Esophagus muscularis mucosa (tissue), 4 donors: Measurements from ENCODE around the gene PER3. TPM values are rescaled to one million over a fixed set of nuclear protein-coding genes. Genes with fewer than 3 reads are reported as not detected.

ENCODE experiments used
- DNase-seq: peaks from one replicate; pipeline ENCODE4 v3.0.0-alpha.2; 2017; ENCODE audit errors: extremely low spot score
- H3K27ac ChIP-seq, 4 donors: fragments of 200-600 bp; sonication (generic); replicated peaks in 1 of 4; 1 replicate in 3 of 4; 2 replicates in 1 of 4; pipeline ENCODE4 v1.5.1; 2016 to 2019; ENCODE audit warnings: mild to moderate bottlenecking in 1 of 4
- H3K27me3 ChIP-seq, 4 donors: fragments of 200-600 bp; sonication (generic); one replicate each; pipeline versions ENCODE4 v1.5.1 to v1.6.0; 2016 to 2019
- H3K36me3 ChIP-seq, 4 donors: fragments of 200-600 bp; sonication (generic); one replicate each; pipeline ENCODE4 v1.5.1; 2016 to 2019
- H3K4me1 ChIP-seq, 4 donors: fragments of 200-600 bp; sonication (generic); one replicate each; pipeline ENCODE4 v1.5.1; 2016 to 2019
- H3K4me3 ChIP-seq, 4 donors: fragments of 200-600 bp; sonication (generic); 1 replicate in 2 of 4; 2 replicates in 2 of 4; pipeline ENCODE4 v1.5.1; 2016 to 2019; ENCODE audit warnings: mild to moderate bottlenecking in 4 of 4, moderate library complexity in 1 of 4
- H3K9me3 ChIP-seq, 4 donors: fragments of 200-600 bp; sonication (generic); 1 replicate in 3 of 4; 2 replicates in 1 of 4; pipeline ENCODE4 v1.5.1; 2016 to 2019
- EP300 ChIP-seq: sonication (generic); formaldehyde crosslinking; IDR thresholded peaks from one replicate; pipeline ENCODE4 v1.6.1; 2017; ENCODE audit warnings: antibody characterized with exemption
- POLR2A ChIP-seq: fragments of 450-650 bp; IDR thresholded peaks from one replicate; pipeline ENCODE4 v1.6.1; 2017; ENCODE audit warnings: antibody characterized with exemption, moderate library complexity, mild to moderate bottlenecking, low read depth
- POLR2AphosphoS5 ChIP-seq, 2 donors: sonication (generic); formaldehyde crosslinking; IDR thresholded peaks; one replicate each; pipeline ENCODE4 v1.6.1; 2017; ENCODE audit warnings: antibody characterized with exemption in 2 of 2
- WGBS: methylation state at CpG from one replicate; pipeline ENCODE4 v1.1.5; 2018; 5-methylcytosine and 5-hydroxymethylcytosine counted together
- intact Hi-C: fragments of 100-400 bp; cut with DNase I; formaldehyde crosslinking; loops from one replicate; pipeline ENCODE4 v1.15.1; 2023
- total RNA-seq, 4 donors: library from RNA; depleted of rRNA; stranded (reverse); fragments of >200 nt; gene quantifications; one replicate each; pipeline versions ENCODE4 v1.1.0 to v1.2.1, GENCODE V29; 2016
- TF ChIP-seq, protein P1 (sequence below), 3 experiments: fragments of 200-600 bp in 2 of 3; fragments of 450-650 bp in 1 of 3; sonication (generic) in 2 of 3; IDR thresholded peaks; one replicate each; pipeline ENCODE4 v1.5.1; 2017 to 2019; ENCODE audit warnings: antibody characterized with exemption in 3 of 3, mild to moderate bottlenecking in 2 of 3, moderate library complexity in 1 of 3

PER3 gene
- total RNA-seq, 4 donors from 2014 or later, result 25.8 to 45.8 (median 42.6) TPM

GRCh38 chr1:7888248-7889081 lies 104.4 kb downstream of the PER3 start:
- no peak for DNase-seq
- intact Hi-C loops, result no loop called here
- H3K27ac ChIP-seq, result no peak overlapping the region
- H3K4me1 ChIP-seq, result peaks cover 0 to under 1% (median 0%) of the 10 kb centered on the region in 4 donors
- no peak for TF ChIP-seq POLR2AphosphoS5 (IDR thresholded peaks at IDR 0.05)
- TF ChIP-seq POLR2A, result no peak
- no peak for TF ChIP-seq EP300
- TF ChIP-seq, protein P1, sequence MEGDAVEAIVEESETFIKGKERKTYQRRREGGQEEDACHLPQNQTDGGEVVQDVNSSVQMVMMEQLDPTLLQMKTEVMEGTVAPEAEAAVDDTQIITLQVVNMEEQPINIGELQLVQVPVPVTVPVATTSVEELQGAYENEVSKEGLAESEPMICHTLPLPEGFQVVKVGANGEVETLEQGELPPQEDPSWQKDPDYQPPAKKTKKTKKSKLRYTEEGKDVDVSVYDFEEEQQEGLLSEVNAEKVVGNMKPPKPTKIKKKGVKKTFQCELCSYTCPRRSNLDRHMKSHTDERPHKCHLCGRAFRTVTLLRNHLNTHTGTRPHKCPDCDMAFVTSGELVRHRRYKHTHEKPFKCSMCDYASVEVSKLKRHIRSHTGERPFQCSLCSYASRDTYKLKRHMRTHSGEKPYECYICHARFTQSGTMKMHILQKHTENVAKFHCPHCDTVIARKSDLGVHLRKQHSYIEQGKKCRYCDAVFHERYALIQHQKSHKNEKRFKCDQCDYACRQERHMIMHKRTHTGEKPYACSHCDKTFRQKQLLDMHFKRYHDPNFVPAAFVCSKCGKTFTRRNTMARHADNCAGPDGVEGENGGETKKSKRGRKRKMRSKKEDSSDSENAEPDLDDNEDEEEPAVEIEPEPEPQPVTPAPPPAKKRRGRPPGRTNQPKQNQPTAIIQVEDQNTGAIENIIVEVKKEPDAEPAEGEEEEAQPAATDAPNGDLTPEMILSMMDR (IDR thresholded peaks at IDR 0.05), result no peak
- H3K4me3 ChIP-seq, result no peak overlapping the region
- WGBS, result 73% methylated on average over 9 of the region's 9 CpGs
- no peaks in the 10 kb centered on the region for H3K36me3 ChIP-seq
- H3K9me3 ChIP-seq, result no peaks in the 10 kb centered on the region
- H3K27me3 ChIP-seq, result peaks cover 0 to 52% (median 6%) of the 10 kb centered on the region in 4 donors

DNA sequence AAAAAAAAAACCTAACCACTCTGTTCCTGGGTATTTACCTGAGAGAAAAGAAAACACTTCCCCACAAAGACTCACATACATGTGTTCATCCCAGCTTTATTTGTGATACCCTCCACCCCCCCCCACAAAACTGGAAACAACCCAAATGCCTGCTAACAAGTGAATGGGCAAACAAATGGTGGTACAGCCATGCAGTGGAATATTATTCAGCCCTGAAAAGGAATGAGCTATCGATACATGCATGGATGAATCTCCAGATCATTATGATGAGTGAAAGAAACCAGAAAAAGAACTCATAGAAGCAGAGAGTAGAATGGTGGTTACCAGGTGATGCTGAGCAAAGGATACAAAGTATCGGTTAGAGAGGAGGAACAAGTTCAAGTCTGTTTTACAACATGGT lies 106.8 kb downstream of the PER3 start:
- peaks cover 0 to 44% (median 6%) of the 10 kb centered on the region in 4 donors for H3K27me3 ChIP-seq
- H3K36me3 ChIP-seq, result no peaks in the 10 kb centered on the region
- intact Hi-C loops, result no loop called here
- no peak for DNase-seq
- H3K4me3 ChIP-seq, result no peak overlapping the region
- H3K4me1 ChIP-seq, result peaks cover 0 to 7% (median 2%) of the 10 kb centered on the region in 4 donors
- no peak overlapping the region for H3K27ac ChIP-seq
- H3K9me3 ChIP-seq, result no peaks in the 10 kb centered on the region
- TF ChIP-seq POLR2A, result no peak
- TF ChIP-seq, protein P1 (IDR thresholded peaks at IDR 0.05), result no peak
- WGBS, result 98% methylated on average over 2 of the region's 2 CpGs

GRCh38 chr1:7891804-7892203 lies 107.7 kb downstream of the PER3 start:
- Histone ChIP-seq H3K4me3 (no peak overlapping the region), H3K4me1 (peaks cover 0 to 7% (median 2%) of the 10 kb centered on the region in 4 donors), H3K27ac (no peak overlapping the region), H3K9me3 (no peaks in the 10 kb centered on the region), H3K27me3 (peaks cover 0 to 35% (median 5%) of the 10 kb centered on the region in 4 donors), H3K36me3 (no peaks in the 10 kb centered on the region)
- no peak for DNase-seq
- WGBS, result 64% methylated on average over 9 of the region's 9 CpGs
- TF ChIP-seq, protein P1 (IDR thresholded peaks at IDR 0.05), result no peak
- no peak for TF ChIP-seq EP300
- TF ChIP-seq POLR2AphosphoS5 (IDR thresholded peaks at IDR 0.05), result no peak
- no peak for TF ChIP-seq POLR2A
- intact Hi-C loops, result no loop called here

- H3K27ac ChIP-seq, result no peak overlapping the region
- WGBS, result 78% methylated on average over 13 of the region's 13 CpGs
- no peaks in the 10 kb centered on the region for H3K36me3 ChIP-seq
- peaks cover 0 to 7% (median 2%) of the 10 kb centered on the region in 4 donors for H3K4me1 ChIP-seq
- no peak overlapping the region for H3K4me3 ChIP-seq
- peaks cover 0 to 20% (median 0%) of the 10 kb centered on the region in 4 donors for H3K27me3 ChIP-seq
- no peaks in the 10 kb centered on the region for H3K9me3 ChIP-seq
- intact Hi-C loops, result no loop called here
- no peak for DNase-seq
- no peak for TF ChIP-seq POLR2AphosphoS5 (IDR thresholded peaks at IDR 0.05)
- no peak for TF ChIP-seq POLR2A
- no peak for TF ChIP-seq EP300
- TF ChIP-seq, protein P1 (IDR thresholded peaks at IDR 0.05), result no peak
These were observed 109.6 kb downstream of the PER3 start for GRCh38 chr1:7893529-7894180.

Other genes starting within 250 kb of the PER3 start
- 100 to 1,000 TPM in 2 of 4 donors, 10 to 100 TPM in 2; 90.3 to 114 (median 99.5) TPM for gene VAMP3, start 13.0 kb upstream of the PER3 start, total RNA-seq
- gene UTS2, start 68.8 kb downstream of the PER3 start, total RNA-seq, result not detected
- gene TNFRSF9, start 156.5 kb downstream of the PER3 start, total RNA-seq, result under 1 TPM in 1 of 4 donors, not detected in 3; 0.17 TPM
- gene PARK7, start 177.4 kb downstream of the PER3 start, total RNA-seq, result 100 to 1,000 TPM; 201 to 229 (median 212) TPM
- 100 to 1,000 TPM; 308 to 587 (median 435) TPM for gene ERRFI1, start 242.0 kb downstream of the PER3 start, total RNA-seq